Ovary (tissue), 9 donors: ENCODE data around the gene CENPA. TPM values are rescaled to one million over a fixed set of nuclear protein-coding genes. Genes with fewer than 3 reads are reported as not detected.

Experiments
- DNase-seq, 5 donors: peaks; one replicate each; pipeline ENCODE4 v3.0.0-alpha.2; 2019 to 2020
- H3K27ac ChIP-seq, 2 donors: fragments of 200-600 bp; one replicate each; pipeline versions ENCODE4 v1.5.1 to v1.8.0; 2019 to 2022
- H3K27me3 ChIP-seq: fragments of 200-600 bp; one replicate; pipeline ENCODE4 v1.8.0; 2022
- H3K36me3 ChIP-seq: fragments of 200-600 bp; sonication (generic); one replicate; pipeline ENCODE4 v1.5.1; 2019
- H3K4me1 ChIP-seq: one replicate; pipeline ENCODE4 v1.8.1; 2013; ENCODE audit warnings: mild to moderate bottlenecking, moderate library complexity; ENCODE audit not compliant: insufficient read depth
- H3K4me3 ChIP-seq: fragments of 200-600 bp; sonication (generic); one replicate; pipeline ENCODE4 v1.5.1; 2017
- H3K9me3 ChIP-seq, 2 donors: fragments of 200-600 bp in 1 of 2; sonication (generic) in 1 of 2; one replicate each; pipeline versions ENCODE4 v1.5.1 to v1.8.1; 2013 to 2019; ENCODE audit warnings: mild to moderate bottlenecking in 1 of 2, moderate library complexity in 1 of 2
- CTCF ChIP-seq, 3 donors: fragments of 450-650 bp in 2 of 3; fragments of 200-600 bp in 1 of 3; IDR thresholded peaks; one replicate each; pipeline versions ENCODE4 v1.5.1 to v1.8.0; 2016 to 2022; ENCODE audit warnings: antibody characterized with exemption in 3 of 3, mild to moderate bottlenecking in 1 of 3
- EP300 ChIP-seq: sonication (generic); formaldehyde crosslinking; IDR thresholded peaks from one replicate; pipeline ENCODE4 v1.6.1; 2017; ENCODE audit warnings: antibody characterized with exemption
- POLR2A ChIP-seq: fragments of 450-650 bp; IDR thresholded peaks from one replicate; pipeline ENCODE4 v1.6.1; 2017; ENCODE audit warnings: antibody characterized with exemption, mild to moderate bottlenecking, moderate library complexity
- WGBS, 3 donors: extraction: QIAGEN DNeasy Blood & Tissue Kit in 1 of 3; methylation state at CpG; one replicate each; pipeline versions ENCODE4 v1.1.5 to v1.1.7; 2013 to 2017; 5-methylcytosine and 5-hydroxymethylcytosine counted together
- intact Hi-C, 4 donors: fragments of 100-400 bp; cut with DNase I; formaldehyde crosslinking; loops; one replicate each; pipeline versions ENCODE4 v1.11.0 to v1.15.1; 2022 to 2023
- polyA plus RNA-seq, 2 donors: library from polyadenylated mRNA; stranded (reverse); fragments of 200-250 nt in 1 of 2; fragments of 350-450 nt in 1 of 2; fragmentation: Illumina TruSeq in 1 of 2; extraction: RNeasy Lipid Tissue Mini Kit (QIAGEN cat#74804) in 1 of 2; gene quantifications; one replicate each; pipeline ENCODE4 v1.2.3, GENCODE V29; 2013 to 2014
- total RNA-seq, 7 donors: library from RNA; depleted of rRNA in 2 of 7; stranded (reverse); fragments of >200 nt in 2 of 7; fragmentation: NEBNext Ultra II Directional in 3 of 7; extraction: Animal tissue kit (Norgen Biotek cat#: 25700) in 3 of 7; gene quantifications; one replicate each; pipeline versions ENCODE4 v1.1.0 to v1.2.4, GENCODE V29; 2016 to 2023
- donor health status: DM: no; HTN: no; CAD: no; lungs with moderate emphysema.
- donor health status: DM: no; HTN: no; CAD: no.
- donor health status: Bipolar disorder and iron deficiency.
- donor health status: DM: yes; HTN: yes; CAD: no.
- donor health status: DM: no; HTN: no; CAD: no.
- donor health status: DM: yes; HTN: yes; CAD: no.

CENPA gene
- total and polyA plus RNA-seq, 9 donors = 0.21 to 1.4 (median 0.87) TPM; not detected in 4

- no peaks in the 10 kb centered on the region for H3K27me3 ChIP-seq
- intact Hi-C loops = no loop called here
- 48 to 54% (median 51%) methylated on average over 6 of the region's 6 CpGs for WGBS, 3 donors
Measured at GRCh38 chr2:26838121-26838906, 52.5 kb downstream of the CENPA start.

DNA sequence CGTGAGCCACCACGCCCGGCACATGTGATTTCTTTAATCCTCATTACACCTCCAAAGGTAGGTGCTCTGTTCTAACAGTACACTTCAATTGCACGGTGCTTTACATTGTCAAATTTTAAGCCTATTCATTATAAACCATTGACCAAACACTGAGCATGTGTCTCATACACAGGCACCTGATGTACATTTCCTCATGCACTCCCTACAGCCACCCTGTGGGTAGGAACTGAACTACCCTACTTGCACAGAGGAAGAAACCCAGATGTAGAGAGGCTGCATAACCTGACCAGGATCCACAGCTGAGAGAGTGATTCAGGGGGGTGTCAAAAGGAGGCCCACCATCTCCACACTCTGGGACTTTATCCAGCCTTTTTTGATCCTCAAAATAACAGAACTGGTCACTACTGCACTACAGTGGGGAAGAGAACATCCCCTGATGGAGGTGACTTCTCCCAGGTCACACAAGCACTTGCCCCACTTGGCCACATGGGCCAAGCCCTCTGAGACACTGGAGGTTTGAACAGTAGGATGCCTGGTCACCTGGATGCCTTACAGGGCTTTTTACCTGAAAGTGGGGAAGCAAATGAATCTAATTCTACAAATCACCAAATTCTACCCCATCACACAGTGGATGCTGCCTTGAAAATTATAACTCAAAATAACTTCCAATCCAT is 55.2 kb downstream of the CENPA start:
- Histone ChIP-seq H3K4me1 (no peaks in the 10 kb centered on the region), H3K27me3 (no peaks in the 10 kb centered on the region), H3K36me3 (no peaks in the 10 kb centered on the region), H3K9me3 (no peaks in the 10 kb centered on the region), H3K27ac (no peak overlapping the region), H3K4me3 (no peak overlapping the region)
- WGBS, 3 donors = 87 to 95% (median 87%) methylated on average over 4 of the region's 4 CpGs
- intact Hi-C loops = loop anchor here (10.0 kb wide), 4 partner anchors 84 to 464 kb away; partner anchors contain the start of genes TRIM54 (in 2 of the 4) and UCN (in 1 of the 4)
- no peak for TF ChIP-seq POLR2A
- no peak for TF ChIP-seq CTCF (IDR thresholded peaks at IDR 0.05)
- no peak for TF ChIP-seq EP300
- no peak for DNase-seq

More at GRCh38 chr2:26838121-26838906, 52.5 kb downstream of the CENPA start:
- TF ChIP-seq CTCF (IDR thresholded peaks at IDR 0.05) (no peak), POLR2A (no peak), EP300 (no peak)
- no peak overlapping the region for H3K4me3 ChIP-seq
- no peak overlapping the region for H3K27ac ChIP-seq
- DNase-seq = no peak
- H3K4me1 ChIP-seq = no peaks in the 10 kb centered on the region
- H3K9me3 ChIP-seq = no peaks in the 10 kb centered on the region
- no peaks in the 10 kb centered on the region for H3K36me3 ChIP-seq

DNA sequence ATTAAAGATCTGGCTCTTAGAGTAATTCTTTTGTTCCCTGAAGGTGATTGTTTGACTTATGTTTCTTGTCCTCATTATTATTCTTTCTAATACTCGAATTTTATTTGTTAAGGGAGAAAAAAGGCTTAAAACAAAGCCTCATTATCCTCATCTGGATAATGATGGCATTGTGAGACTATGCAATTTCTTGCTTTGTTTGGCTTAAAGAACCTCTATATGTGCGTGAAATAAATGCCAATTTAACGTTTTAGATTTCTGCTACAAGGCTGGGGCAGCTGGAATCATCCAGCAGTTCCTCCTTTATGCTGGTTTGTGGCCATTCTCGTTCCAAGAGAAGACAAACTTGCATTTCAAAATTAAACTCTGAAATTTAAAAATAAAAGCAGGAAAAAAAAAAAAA is 57.2 kb downstream of the CENPA start:
- Histone ChIP-seq H3K4me3 (no peak overlapping the region), H3K27ac (no peak overlapping the region), H3K4me1 (peaks cover 3% of the 10 kb centered on the region), H3K36me3 (no peaks in the 10 kb centered on the region), H3K9me3 (no peaks in the 10 kb centered on the region), H3K27me3 (peaks cover 5% of the 10 kb centered on the region)
- intact Hi-C loops = loop anchor here (10.0 kb wide), 4 partner anchors 82 to 462 kb away; partner anchors contain the start of genes TRIM54 (in 2 of the 4) and UCN (in 1 of the 4)
- TF ChIP-seq POLR2A (no peak), CTCF (IDR thresholded peaks at IDR 0.05) (no peak), EP300 (no peak)
- 5 to 17% (median 7%) methylated on average over 4 of the region's 4 CpGs for WGBS, 3 donors
- DNase-seq = no peak

Other genes with a start within 250 kb of the CENPA start
- not detected for gene CIB4, start 144.7 kb upstream of the CENPA start, total RNA-seq
- gene CIB4, start 144.7 kb upstream of the CENPA start, polyA plus RNA-seq = 1 to 10 TPM in 1 of 2 donors, not detected in 1; 3.9 TPM
- gene KCNK3, start 93.3 kb upstream of the CENPA start, total RNA-seq = 1 to 10 TPM; 1.1 to 5.2 (median 2.1) TPM
- 10 to 100 TPM in 1 of 2 donors, under 1 TPM in 1; 0.76 to 78.2 TPM for gene KCNK3, start 93.3 kb upstream of the CENPA start, polyA plus RNA-seq
- 10 to 100 TPM; 13.1 to 53.5 (median 26.8) TPM for gene SLC35F6, start 21.8 kb upstream of the CENPA start, total RNA-seq
- gene SLC35F6, start 21.8 kb upstream of the CENPA start, polyA plus RNA-seq = 10 to 100 TPM; 11.1 to 27.3 TPM
- gene DPYSL5, start 62.1 kb downstream of the CENPA start, total RNA-seq = under 1 TPM in 4 of 7 donors, not detected in 3; 0.11 to 0.78 (median 0.26) TPM
- under 1 TPM; 0.05 to 0.16 TPM for gene DPYSL5, start 62.1 kb downstream of the CENPA start, polyA plus RNA-seq
- 10 to 100 TPM; 23.8 to 51.8 (median 34.0) TPM for gene MAPRE3, start 184.6 kb downstream of the CENPA start, total RNA-seq
- gene MAPRE3, start 184.6 kb downstream of the CENPA start, polyA plus RNA-seq = 10 to 100 TPM; 34.3 to 45.4 TPM
- 100 to 1,000 TPM in 1 of 7 donors, 10 to 100 TPM in 6; 26.5 to 101 (median 73.9) TPM for gene TMEM214, start 246.9 kb downstream of the CENPA start, total RNA-seq
- gene TMEM214, start 246.9 kb downstream of the CENPA start, polyA plus RNA-seq = 10 to 100 TPM; 41.7 to 66.2 TPM